Gastroesophageal sphincter (tissue), 3 donors: ENCODE results near the gene MAN1A1.

Source experiments
- CTCF ChIP-seq, 4 experiments: fragments of 200-600 bp in 2 of 4; fragments of 450-650 bp in 2 of 4; sonication (generic) in 1 of 4; IDR thresholded peaks; one replicate each; pipeline ENCODE4 v1.5.1; 2017 to 2019; ENCODE audit warnings: antibody characterized with exemption in 4 of 4, mild to moderate bottlenecking in 2 of 4, moderate library complexity in 2 of 4
- EP300 ChIP-seq: sonication (generic); formaldehyde crosslinking; IDR thresholded peaks from one replicate; pipeline ENCODE4 v1.6.1; 2017; ENCODE audit warnings: antibody characterized with exemption, mild to moderate bottlenecking
- POLR2AphosphoS5 ChIP-seq: sonication (generic); formaldehyde crosslinking; IDR thresholded peaks from one replicate; pipeline ENCODE4 v1.6.1; 2017; ENCODE audit warnings: antibody characterized with exemption

GRCh38 chr6:119270545-119270944, 79.0 kb downstream of the MAN1A1 start:
- TF ChIP-seq EP300: no peak
- no peak for TF ChIP-seq CTCF (IDR thresholded peaks at IDR 0.05)
- no peak for TF ChIP-seq POLR2AphosphoS5
